ENCODE results near the gene SULT1A2.
"Not testable (repeated sequence)": the region's sequence is repeated elsewhere in the genome, so short reads cannot be mapped to it uniquely, and the experiment has no call there.

Gene SULT1A2

GRCh38 chr16:28609631-28610594, 13.1 kb upstream of the SULT1A2 start, which contains the start of gene SULT1A1:
Gene SULT1A1 (minus strand): TSS chr16:28610044. CDS start chr16:28608855, 1,189 bp downstream.
- peak; percentile 21 for DNase-seq (ENCODE audit: low spot score)

GRCh38 chr16:28608867-28609596, 12.2 kb upstream of the SULT1A2 start:
- not testable (repeated sequence) for DNase-seq (ENCODE audit: low spot score)

GRCh38 chr16:28608496-28608808, 11.6 kb upstream of the SULT1A2 start:
- not testable (repeated sequence) for DNase-seq (ENCODE audit: low spot score)

- DNase-seq (ENCODE audit: low spot score) = not testable (repeated sequence)
These were observed 11.0 kb upstream of the SULT1A2 start for GRCh38 chr16:28607681-28608495.

- peak; percentile 3 for DNase-seq (ENCODE audit: low spot score)
These were observed 10.3 kb upstream of the SULT1A2 start for GRCh38 chr16:28607116-28607623.

- DNase-seq (ENCODE audit: low spot score) = peak; percentile 2
These were observed 9.7 kb upstream of the SULT1A2 start for GRCh38 chr16:28606291-28607115.

GRCh38 chr16:28604186-28604565, 7.3 kb upstream of the SULT1A2 start:
- peak; percentile 3 for DNase-seq (ENCODE audit: low spot score)

- DNase-seq (ENCODE audit: low spot score) = peak; percentile 6
These were observed 6.7 kb upstream of the SULT1A2 start for GRCh38 chr16:28603381-28604185.

GRCh38 chr16:28602529-28602928, 5.7 kb upstream of the SULT1A2 start:
- DNase-seq (ENCODE audit: low spot score) = no peak

GRCh38 chr16:28602062-28602461, 5.2 kb upstream of the SULT1A2 start:
- not testable (repeated sequence) for DNase-seq (ENCODE audit: low spot score)

- DNase-seq (ENCODE audit: low spot score) = not testable (repeated sequence)
These were observed 4.7 kb upstream of the SULT1A2 start for GRCh38 chr16:28601589-28601988.

GRCh38 chr16:28600965-28601364, 4.1 kb upstream of the SULT1A2 start:
- not testable (repeated sequence) for DNase-seq (ENCODE audit: low spot score)

- not testable (repeated sequence) for DNase-seq (ENCODE audit: low spot score)
These were observed 2.8 kb upstream of the SULT1A2 start for GRCh38 chr16:28599377-28600285.

- DNase-seq (ENCODE audit: low spot score) = no peak
These were observed 927 bp upstream of the SULT1A2 start for GRCh38 chr16:28597692-28598261.

GRCh38 chr16:28596115-28596630, 677 bp downstream of the SULT1A2 start:
- DNase-seq (ENCODE audit: low spot score) = no peak

- DNase-seq (ENCODE audit: low spot score) = not testable (repeated sequence)
These were observed 1.4 kb downstream of the SULT1A2 start for GRCh38 chr16:28595451-28595850.

- no peak for DNase-seq (ENCODE audit: low spot score)
These were observed 3.8 kb downstream of the SULT1A2 start for GRCh38 chr16:28592979-28593553.

GRCh38 chr16:28592511-28592910, 4.3 kb downstream of the SULT1A2 start:
- DNase-seq (ENCODE audit: low spot score) = no peak

Measured in D341Med (cell line).